GM19023 (cell line): ENCODE measurements around the gene EIF1.
"Not testable (repeated sequence)": the region's sequence is repeated elsewhere in the genome, so short reads cannot be mapped to it uniquely, and the experiment has no call there.

ENCODE experiments used
- ATAC-seq: cut with Tn5 transposase; IDR thresholded peaks from one replicate; pipeline ENCODE4 v1.9.1; 2021; ENCODE audit warnings: mild to moderate bottlenecking, moderate library complexity; ENCODE audit not compliant: unreplicated experiment

The EIF1 gene

DNA sequence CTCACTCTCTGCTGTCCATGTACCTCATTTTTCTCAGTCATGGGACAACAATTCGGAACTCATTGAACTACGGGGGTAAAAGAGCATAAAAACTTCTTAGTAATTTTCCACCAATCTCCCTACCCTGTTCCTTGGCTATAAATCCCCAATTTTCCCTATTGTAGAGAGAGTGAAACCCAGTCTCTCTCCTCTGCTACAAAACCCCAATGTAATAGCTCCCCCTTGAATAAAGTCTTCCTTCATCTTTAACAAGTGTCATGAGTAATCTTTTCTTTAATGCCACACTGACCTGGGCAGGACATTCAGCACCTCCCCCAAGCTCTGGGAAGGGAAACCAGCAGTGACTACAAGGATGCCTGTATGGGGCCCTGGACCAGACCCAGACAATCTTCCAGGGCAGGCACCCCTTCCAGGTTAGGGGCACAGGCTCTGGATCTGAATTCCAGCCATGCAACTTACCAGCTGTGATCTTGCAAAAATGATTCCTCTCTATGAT is 10.2 kb upstream of the EIF1 start:
- ATAC-seq: no peak

DNA sequence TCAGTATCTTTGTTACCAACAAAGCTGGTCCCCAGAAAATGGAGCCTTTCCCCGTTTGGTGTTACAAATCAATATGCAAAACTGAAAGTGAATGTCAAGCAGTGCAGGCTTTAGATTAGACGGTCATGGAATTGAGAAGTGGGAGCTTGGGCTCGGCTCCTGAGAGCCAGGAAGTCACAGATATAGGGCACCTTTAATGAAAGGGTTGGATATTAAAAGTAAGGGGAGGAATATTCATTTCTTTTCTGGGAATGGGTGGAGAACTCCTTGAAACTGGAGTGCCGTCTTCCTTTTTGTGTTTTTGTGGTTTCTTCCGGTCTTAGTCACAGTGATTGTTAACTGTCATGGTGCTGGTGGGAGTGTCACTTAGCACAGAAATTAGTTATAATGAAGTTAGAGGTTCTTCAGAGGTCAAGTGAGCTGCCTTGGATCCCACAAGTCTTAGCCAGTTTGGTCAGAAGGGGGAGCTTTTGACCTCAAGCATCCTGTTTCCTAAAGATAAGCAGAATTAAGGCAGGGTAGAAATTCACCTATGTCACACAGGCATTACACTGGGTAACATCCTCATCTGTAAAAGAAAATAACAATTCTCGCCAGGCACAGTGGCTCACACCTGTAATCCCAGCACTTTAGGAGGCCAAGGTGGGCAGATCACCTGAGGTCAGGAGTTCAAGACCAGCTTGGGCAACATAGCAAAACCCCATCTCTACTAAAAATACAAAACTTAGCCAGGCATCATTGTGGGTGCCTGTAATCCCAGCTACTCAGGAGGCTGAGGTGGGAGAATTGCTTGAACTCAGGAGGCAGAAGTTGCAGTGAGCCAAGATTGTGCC is 9.6 kb upstream of the EIF1 start:
- peak; percentile 59 for ATAC-seq

DNA sequence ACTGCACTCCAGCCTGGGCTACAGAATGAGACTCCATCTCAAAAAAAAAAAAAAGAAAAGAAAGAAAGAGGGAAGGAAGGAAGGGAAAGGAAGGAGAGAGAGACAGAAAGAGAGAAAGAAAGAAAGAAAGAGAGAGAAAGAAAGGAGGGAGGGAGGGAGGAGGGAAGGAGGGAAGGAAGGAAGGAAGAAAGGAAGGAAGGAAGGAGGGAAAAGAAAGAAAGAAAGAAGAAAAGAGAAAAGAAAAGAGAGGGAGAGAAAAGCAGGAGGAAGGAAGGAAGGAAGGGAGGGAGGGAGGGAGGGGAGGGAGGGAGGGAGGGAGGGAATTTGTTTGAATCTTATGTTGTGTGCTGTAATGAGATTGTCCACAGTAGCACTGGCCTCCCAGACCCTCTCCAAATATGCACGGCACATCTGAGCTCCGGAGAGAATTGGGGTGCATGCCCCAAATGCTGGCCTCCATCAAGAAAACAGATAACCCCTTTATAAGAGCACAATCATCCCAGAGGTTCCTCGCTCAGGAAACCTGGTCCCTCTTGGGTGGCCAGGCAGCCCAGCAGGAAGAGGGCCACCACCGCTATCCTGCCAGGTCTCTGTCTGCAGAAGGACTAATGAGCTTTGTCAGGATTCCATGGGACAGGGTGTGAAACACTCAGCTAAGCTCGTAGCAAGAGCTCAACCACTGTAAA is 8.8 kb upstream of the EIF1 start:
- no peak for ATAC-seq

DNA sequence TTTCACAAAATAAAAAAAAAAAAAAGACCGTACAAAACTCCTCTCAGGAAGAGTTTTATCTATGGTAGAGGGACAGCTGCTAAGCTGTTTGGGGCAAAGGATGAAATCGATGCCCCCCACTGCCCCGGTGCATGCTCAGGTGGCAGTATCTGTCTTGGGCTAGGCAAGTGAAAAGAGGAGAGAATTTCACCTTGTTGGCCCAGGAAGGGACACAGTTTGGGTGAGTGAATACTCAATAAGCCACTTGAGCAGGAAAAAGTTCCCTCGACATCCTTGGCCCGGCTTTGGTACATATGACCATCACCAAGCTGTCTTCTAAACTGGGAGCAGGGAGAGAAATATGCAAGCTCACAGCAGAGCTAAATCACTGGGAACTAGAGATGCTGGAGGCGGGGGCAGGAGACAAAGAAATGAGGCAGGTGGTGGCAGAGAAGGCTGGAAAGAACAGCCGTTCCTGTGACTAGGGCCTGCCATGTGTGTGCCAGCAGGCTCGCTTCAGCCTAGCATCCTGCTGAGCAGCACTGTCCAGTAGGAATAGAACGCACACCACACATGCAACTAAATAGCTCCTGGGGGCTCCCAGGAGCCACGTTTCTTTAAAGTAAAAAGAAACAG is 8.2 kb upstream of the EIF1 start:
- no peak for ATAC-seq

DNA sequence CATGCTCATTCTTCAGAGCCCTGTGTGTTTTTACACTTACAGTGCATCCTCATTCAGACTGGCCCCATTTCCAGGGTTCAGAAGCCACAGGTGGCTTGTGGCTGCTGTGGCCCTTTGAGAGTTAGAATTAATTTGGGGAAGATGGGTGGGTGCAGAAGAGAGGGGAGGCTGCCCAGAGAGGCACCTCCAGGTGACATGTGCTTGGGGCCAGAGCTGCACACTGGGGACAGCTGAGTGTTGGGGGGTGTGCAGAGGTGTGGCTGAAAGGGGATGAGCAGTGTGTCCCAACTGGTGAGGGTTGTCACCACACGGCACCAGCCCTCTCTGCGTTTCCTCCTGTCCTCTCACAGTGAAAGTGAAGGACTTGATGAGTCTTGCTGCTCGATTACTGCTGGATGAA is 6.9 kb upstream of the EIF1 start:
- no peak for ATAC-seq

DNA sequence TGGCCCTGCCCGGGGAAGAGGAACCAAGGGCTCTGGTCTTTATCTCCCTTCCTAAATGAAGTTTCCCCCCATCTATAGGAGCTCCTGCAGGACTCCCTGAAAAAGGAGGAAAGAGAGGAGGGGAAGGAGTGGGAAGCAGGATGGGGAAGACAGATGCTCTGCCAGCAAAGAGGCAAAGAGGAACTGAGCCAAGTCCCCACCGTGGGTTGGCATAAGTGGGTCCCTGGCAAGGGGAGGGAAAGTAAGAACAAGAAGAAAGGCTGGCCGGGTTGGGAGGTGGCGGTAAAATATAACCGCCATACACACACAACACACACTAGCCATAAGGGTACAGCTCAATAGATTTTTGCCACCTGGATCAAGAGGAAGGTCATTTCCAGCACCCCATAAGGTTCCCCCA is 6.1 kb upstream of the EIF1 start:
- no peak for ATAC-seq

DNA sequence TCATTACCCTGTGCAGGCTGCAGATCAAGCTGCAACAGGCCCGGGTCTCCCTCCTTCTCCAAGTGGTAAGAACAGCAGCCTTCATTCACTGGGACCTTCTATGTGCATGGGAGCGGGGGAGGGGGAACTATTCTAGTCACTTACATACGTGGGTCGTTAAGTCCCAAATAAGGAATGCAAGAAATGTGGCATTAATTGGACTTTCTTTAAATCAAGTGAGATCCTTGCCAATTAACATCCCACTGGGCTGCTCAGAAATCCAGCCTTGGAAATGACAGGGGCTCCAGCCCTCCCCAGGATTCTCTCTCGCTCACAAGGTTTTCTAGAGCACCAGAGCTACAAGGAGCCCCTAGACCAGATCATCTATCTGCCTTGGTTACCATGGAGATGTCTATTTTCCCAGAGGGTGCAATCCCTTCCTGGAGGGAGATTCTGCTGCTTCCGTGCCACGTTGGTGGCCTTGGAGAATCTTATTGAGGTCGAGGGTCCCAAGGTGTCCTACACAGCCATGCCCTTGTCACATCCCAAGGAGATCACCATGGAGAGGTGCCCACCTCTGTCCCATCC is 5.2 kb upstream of the EIF1 start:
- ATAC-seq: no peak

DNA sequence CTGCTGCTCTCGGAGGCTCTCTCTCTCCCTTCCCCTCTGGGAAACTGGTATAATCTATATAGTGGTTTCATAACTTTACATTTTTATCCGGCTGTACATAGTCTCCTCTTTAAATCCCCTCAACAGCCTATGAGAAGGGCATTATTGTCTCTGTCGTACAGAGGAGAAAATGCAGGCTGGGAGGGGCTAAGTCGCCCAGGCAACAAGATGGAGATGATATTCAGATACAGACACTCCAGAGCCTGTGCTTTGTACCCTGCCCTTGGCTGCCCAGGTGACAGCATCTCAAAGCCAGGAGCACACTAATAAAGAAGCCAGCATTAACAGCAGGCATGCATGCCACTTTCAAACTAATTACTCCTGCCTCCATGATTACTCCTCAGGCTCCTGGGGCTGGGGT is 4.7 kb upstream of the EIF1 start:
- no peak for ATAC-seq

DNA sequence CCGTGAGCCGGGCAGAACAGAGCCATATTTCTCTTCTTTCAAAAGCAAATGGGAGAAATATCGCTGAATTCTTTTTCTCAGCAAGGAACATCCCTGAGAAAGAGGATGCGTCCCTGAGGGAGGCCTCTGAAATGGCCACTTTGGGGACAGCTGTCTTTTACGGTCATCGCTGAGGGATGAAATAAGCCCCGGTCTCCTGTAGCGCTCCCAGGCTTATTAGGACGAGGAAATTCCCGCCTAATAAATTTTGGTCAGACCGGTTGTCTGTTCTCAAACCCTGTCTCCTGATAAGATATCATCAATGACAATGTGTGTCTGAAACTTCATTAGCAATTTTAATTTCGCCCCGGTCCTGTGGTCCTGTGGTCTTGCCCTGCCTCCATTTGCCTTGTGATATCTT is 2.9 kb upstream of the EIF1 start:
- ATAC-seq: not testable (repeated sequence)

DNA sequence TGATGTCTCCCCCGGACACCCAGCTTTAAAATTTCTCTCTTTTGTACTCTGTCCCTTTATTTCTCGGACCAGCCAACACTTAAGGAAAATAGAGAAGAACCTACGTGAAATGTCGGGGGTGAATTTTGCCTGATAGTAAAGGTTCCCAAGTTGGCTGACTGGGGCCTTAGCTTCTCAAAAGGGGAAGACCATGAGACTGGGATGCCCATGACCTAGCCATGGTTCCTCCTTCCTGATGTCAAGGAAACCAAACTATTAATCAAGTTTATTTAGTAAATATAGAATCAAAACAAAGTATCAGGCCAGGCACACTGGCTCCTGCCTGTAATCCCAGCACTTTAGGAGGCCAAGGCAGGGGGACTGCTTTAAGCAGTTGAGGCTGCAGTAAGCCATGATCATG is 2.4 kb upstream of the EIF1 start:
- ATAC-seq: no peak

DNA sequence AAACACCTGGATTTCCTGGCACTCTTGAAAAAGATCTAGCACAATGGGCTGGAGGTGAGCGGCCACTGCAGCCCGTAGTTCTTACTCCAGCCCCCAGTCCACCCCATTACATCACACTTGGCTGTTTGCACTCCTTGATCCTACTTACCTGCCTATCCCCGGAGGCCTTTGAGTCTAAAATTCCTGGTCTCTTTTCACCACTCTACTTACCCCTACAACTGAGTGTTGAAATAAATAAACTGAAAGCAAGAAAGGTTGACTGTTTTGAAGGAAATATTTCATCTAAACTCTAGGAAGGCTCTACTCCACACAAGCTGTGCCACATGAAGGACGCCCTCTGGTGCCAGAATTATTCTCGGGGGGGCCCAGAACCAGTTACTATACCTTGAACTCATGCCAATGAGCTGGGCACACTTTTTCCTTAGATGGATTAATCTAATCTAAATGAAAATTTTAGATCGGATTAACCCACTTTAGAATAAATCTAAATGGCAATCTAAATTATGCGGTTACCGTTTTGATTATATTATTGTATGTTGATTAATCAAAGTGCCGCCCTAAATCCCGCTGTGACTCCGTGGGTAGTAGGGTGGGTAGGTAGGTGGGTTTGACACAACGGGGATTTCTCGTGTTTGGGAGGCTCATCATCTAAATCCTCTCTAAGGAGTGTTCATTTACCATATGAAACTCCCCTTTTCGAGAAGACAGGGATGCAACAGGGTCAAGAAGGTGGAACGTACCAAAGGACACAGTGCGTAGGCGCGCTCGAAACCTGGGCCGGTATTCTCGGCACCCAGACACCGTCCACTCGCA is 651 bp upstream of the EIF1 start:
- ATAC-seq: peak; percentile 1

DNA sequence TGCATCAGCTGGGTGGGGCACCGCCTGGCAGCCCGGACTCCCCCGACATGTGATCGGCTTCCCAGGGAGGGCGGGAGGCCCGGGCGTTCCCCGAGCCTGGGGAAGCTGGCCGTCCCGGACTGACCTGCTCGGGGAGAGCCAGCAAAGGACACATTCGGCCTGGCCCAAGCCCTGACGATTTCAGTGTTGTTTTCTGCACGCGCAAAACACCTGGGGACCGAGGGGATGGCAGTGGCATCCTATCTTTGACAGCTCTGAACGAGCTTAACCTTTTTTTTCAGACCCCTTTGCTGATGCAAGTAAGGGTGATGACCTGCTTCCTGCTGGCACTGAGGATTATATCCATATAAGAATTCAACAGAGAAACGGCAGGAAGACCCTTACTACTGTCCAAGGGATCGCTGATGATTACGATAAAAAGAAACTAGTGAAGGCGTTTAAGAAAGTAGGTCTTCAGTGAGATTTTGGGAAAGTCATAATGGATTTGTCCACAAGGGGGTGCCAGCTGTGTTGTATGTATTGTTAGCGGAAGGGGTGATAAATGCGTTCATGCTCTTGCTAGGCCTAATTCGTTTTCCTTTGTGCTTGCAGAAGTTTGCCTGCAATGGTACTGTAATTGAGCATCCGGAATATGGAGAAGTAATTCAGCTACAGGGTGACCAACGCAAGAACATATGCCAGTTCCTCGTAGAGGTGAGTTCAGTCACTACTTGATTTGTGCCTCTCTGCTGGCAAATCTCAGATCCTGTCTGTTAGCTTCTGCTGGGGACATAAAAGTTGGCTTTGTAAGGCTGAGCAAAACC is 1.0 kb downstream of the EIF1 start:
- no peak for ATAC-seq

DNA sequence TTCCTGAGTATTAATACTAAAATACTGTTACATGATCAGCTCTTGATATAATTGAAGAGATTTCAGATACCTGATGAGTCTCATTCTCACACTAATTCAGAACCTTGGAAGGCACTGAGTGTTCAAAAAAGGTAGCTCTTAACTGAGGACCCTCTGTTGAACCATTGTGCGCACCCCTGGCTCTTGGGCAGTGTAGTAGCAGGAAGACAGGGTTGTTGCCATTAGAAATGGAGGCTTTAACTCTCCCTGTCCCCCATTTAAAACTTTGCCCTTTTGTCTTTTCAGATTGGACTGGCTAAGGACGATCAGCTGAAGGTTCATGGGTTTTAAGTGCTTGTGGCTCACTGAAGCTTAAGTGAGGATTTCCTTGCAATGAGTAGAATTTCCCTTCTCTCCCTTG is 1.8 kb downstream of the EIF1 start:
- ATAC-seq: no peak

DNA sequence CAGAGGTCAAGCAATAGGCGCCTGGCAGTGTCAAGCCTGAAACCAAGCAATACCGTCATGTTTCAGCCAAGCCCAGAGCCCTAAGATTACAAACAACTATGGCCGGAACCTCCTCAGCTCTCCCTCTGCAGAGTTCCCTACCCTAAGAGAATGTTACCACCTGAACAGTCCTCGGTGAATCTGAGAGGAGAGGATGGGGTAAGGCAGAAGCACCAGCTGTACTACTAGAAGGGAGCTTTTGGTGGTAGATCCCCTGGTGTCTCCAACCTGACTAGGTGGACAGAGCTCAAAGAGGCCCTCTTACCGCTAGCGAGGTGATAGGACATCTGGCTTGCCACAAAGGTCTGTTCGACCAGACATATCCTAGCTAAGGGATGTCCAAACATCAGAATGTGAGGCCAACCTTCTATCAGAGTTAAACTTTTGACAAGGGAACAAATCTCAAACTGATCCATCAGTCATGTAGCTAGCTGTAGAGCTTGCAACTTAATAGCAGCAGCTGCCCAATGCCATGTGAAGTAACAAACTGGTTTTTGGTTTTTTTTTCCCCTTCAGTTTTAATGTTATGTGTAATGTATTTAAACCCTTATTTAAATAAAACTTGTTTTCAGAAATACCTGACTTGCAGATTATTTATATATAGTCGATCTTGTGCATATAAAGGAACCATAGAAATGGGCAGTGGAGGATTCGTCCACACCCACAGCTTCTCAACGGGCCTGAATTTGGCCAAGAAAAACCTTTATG is 2.5 kb downstream of the EIF1 start:
- no peak for ATAC-seq

DNA sequence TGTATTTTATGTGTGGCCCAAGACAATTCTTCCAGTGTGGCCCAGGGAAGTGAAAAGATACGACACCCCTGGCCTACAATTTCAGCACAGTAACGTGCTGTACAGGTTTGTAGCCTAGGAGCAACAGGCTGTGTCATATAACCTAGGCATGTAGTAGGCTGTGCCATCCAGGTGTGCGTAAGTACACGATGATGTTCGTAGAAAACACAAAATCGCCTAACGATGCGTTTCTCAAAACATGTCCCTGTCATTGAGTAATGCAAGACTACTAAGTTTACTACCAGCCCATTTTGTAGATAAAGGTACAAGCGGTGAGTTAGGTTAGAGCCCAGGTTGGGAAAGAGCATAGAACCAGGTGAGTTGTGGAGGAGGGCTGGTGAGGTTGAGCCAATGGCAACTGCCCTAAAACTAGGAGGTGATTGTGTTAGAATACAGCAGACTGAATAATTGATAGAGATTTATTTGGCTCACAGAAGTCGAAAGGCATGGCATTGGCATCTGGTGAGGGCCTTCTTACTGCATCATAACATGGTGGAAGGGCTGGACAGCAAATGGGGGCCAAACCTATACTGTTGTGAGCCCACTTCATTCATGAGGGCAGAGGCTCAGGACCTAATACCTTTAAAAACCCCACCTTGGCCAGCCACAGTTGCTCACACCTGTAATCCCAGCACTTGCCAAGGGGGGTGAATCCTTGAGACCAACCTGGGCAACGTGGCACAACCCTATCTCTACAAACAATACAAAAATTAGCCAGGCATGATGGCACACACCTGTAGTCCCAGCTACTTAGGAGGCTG is 4.2 kb downstream of the EIF1 start:
- no peak for ATAC-seq

DNA sequence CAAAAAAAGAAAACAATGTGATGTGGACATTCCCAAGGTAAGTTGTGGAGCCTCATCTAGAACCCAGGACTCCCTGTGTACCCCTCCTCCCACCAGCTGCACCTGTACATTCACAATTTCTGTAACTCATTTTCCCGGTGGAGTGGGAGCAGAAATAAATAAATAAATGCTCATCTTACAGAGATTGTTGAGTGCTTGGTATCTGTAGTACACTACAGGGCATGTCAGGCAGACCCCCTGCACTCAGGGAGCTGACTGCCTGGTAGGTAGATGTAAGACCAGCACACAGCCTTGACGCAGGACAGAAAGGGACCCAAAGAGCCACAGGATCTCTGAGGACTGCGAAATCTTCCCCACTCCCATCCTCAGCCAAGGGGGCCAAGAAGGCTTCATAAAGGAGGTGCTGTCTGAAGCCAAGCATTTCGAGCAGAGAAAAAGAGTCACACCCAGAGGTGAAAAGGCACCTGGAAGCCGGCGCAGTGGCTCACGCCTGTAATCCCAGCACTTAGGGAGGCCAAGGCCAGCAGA is 6.5 kb downstream of the EIF1 start:
- no peak for ATAC-seq

DNA sequence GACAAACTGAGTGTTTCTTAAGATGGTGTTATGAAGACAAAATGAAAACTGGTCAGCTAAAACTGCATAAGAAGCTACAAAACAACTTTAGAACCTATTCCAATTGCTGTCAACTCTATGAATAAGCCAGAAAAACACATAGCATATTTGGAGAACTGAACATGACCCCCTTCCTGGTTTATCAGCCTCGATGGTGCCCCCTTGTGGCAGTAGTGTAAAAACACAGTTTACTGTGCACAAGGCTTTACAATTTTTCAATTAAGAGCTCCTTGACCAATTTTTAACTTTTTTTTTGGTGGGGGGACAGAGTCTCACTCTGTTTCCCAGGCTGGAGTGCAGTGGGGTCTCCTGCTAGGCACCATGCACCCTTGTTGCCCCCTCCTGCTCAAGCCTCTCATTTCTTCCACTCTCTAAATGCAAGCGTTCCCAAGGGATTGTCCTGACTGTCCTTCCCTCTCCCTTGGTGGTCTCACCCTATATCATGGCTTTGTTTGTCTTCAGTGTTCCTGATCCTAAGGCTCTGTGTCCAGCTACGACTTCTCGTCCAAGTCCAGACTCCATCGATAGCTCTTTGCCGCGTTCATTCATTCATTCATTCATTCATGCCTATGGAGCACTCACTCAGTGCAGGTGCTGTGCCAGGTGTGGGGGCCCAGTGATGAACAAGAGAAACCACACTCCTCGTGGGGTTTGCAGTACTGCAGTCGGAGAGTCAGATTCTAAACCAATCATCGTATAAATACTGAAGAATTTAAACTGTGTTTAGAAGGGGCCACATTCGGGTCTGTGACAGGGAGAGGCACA is 7.5 kb downstream of the EIF1 start:
- ATAC-seq: no peak
